ENCODE data around the gene KCMF1.
A peak's percentile ranks its signal among the peaks of the same experiment; 100 is the strongest.
"Not testable (repeated sequence)": the region's sequence is repeated elsewhere in the genome, so short reads cannot be mapped to it uniquely, and the experiment has no call there.

Gene KCMF1

DNA sequence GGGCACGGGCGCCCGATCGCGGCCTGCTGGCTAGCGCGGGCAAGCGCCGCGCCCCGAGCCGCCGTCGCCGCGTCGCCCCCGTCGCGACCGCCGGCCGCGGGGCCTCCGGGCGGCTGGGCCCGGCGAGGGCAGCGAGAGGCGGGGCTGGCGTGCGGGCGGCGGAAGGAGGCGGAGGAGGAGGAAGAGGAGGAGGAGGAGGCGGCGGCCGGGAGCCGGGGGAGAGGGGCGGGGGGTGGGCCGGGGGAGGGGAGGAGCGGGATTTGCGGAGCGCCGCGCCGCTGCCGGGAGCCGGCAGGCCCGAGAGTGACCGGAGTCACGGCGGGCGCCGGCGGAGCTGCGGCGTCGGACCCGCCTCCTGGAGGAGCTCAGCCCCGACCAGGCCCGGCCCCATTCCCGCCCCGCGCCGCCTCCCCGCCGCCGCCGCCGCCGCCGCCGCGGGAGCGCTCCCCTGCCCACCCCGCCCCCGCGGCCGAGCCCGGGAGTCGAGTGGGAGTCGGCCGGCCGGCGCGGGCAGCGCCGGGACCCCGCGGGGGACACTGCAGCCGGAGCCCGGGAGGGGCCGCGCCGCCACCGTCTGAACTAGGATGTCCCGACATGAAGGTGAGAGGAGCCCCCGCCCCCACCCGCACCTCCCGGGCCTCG, at the start of gene KCMF1:
TSS of gene KCMF1 (plus strand) at position 294 of the 642 bp plus-strand sequence. CDS start at position 585, 291 bp downstream.
- DNase-seq (ENCODE audit: low read depth in 2 of 2): peak in 1 of 2 experiments; percentile 36

GRCh38 chr2:84923009-84923408, 48.0 kb upstream of the KCMF1 start:
- no peak for DNase-seq (ENCODE audit: low read depth in 2 of 2)

DNA sequence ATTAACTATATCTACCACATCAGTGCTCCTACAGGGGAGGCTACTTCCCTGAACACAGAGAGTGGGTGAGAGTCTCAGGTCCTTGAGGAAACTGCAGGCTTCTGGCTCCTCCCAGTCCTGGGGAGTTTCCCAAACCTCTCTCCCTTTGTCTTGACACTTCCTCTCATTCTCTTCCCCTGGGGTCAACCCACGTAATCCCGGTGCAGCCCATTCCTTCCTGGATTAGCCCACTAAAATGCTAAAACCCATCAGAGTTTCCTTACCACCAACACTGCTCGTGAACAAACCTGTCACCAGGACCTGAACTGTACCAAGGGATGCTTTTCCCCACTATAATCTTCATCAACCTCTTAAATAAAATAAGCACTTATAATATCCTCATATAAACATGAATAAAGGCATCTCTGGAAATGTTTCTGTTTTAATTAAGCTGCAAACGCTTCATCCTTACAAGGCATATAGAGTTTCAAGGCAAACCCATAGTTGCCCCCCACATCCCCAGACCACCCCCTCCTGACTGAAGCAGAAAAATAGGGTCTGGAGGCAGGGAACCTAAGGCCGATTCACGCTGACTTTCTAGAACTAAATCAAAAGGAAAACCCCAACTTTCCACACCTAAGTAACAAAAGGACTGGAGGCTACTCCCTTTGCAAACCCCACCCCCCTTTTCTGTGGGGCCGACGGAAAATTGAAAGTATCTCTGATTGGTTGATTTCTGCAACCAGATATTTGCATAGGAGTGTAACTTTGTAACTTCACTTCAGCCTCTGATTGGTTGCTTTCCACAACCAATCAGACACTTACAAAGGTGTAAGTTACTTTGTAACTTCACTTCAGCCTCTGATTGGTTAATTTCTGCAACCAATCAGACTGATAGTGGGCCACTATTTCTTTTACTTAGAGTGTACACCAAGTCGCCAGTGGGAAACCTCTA, 46.5 kb upstream of the KCMF1 start:
- no peak for DNase-seq (ENCODE audit: low read depth in 2 of 2)

GRCh38 chr2:84925336-84925723, 45.6 kb upstream of the KCMF1 start:
- DNase-seq (ENCODE audit: low read depth in 2 of 2): no peak

DNA sequence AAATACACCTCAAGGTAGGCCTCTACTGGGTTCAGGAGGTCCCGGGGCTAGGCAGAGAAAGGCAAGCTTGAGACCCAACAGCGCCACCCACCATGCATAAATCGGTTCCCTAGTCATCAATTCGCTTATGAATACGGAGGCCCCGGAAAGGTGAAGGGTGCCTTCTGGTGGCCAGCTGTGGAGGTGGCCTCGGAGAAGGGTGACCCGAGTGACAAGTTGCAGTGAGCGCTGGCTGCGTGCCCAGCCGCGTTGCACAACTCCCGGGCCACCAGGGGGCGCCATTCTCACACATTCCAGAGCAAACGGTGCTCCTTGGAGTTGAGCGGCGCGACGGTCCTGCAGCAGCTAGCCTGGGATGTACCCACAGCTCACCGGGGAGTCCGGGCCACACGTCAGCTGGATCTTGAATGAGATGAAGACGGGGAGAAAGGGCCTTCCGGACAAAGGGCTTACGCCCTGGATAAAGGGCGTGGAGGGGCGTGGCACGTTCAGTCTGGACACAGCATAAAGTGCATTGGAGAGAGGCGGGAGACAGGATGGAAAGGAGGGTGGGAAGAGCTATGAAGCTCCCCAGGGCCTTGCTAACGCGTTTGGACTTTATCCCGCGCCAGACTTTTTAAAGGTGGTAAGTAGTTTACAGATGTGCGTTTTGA, 45.1 kb upstream of the KCMF1 start:
- DNase-seq (ENCODE audit: low read depth in 2 of 2): peak; percentile 73 to 76

DNA sequence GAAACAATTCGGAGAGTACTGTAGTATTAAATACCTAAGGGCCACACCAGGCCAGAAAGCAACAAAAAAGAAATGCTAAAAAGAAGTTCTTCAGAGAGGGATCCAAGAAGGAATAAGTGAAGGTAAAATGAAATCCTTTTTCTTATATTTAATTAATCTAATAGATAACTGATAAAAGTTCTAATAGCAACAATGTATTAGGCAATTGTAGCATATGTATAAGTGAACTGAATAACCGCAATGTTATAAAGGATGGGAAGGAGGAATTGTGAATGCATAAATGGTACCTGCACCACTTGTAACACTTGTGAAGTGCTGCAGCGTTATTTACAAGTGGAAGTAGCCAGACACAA, 43.7 kb upstream of the KCMF1 start:
- no peak for DNase-seq (ENCODE audit: low read depth in 2 of 2)

DNA sequence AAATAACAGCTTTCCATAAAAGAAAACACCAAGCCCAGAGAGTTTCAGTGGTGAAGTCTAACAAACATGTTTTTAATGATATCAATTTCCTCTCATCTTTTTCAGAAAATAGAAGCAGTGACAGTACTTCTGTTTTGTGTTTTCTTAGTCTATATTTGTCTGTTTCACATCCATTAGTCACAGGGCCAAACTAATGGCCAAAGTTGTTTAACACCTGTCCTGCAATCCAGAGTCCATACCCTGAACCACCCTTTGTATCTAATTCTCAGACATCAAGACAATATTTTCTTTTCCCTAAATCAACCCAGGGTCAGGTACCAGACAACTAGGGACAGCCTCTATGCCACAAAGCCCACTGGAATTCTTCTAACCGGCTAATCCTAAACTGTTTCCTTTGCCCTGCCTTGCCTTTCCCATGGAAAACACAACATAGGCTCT, 39.6 kb upstream of the KCMF1 start:
- no peak for DNase-seq (ENCODE audit: low read depth in 2 of 2)

DNA sequence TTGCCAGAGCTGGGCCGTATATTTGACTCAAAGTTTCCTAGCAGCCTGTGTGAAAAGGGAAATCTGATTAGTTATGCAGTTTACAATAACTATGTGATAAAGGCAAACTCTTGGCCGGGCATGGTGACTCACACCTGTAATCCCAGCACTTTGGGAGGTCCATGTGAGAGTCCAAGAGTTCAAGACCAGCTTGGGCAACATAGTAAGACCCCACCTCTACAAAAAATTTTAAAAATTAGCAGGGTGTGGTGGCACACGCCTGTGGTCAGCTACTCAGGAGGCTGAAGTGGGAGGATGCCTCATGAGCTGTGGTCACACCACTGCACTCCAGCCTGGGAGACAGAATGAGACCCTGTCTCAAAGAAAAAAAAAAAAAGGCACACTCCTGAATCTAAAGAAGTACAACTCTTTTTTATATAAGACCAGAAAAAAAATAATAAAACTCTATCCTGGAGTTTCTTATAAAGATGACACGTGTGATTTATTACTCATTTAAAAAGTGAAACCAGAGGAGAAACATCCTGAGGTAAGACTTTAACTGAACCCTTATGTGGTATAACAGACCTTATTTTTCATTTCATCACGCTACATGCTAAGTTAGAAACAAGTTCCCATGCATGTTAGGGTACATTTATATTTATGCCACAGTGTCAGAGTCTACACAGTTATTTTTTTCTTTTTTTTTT, 32.6 kb upstream of the KCMF1 start:
- peak in 1 of 2 experiments; percentile 58 for DNase-seq (ENCODE audit: low read depth in 2 of 2)

DNA sequence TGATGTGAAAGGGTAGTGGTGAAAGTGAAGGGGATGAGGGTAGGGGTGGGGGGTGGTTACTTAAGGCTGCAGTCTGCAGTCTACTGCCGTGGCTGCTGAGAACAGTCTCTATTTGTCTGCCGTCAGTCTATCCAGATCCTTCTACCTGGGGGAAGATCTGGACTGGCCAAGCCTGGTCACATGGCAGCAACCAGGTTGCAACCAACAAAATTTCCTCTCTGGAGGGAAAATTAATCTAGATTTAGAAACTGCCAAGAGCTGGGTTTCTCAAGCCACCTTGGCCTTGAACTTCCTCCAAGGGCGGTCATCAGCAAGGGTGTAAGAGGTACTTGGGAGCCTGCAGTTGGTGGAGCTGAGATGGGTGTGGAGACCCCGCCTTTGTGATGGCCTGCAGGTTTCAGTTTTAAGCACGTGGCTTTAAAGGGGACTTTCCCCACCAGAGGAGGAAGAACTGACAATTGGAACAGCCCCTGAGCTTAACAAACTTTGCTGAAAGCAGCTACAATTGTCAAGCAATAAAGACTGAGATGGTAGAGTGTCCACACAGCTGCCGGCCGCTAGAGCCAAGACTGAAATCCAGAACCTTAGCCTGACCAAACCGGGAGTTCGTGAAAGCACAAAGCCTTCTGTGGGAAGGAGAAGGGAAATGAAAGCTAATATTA, 31.4 kb upstream of the KCMF1 start:
- no peak for DNase-seq (ENCODE audit: low read depth in 2 of 2)

DNA sequence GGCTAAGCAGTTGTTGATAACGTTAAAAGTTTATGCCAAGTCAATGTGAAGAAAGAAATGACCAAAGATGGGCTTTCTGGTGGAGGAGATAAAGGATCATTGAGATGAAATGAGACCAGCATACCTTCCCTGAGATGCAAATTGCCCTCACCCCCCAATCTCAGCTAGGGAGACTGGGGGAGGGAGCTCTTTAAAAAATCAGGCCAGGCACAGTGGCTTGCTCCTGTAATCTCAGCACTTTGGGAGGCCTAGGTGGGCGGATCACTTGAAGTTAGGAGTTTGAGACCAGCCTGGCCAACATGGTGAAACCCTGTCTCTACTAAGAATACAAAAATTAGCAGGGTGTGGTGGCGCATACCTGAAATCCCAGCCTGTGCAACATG, 30.9 kb upstream of the KCMF1 start:
- no peak for DNase-seq (ENCODE audit: low read depth in 2 of 2)

DNA sequence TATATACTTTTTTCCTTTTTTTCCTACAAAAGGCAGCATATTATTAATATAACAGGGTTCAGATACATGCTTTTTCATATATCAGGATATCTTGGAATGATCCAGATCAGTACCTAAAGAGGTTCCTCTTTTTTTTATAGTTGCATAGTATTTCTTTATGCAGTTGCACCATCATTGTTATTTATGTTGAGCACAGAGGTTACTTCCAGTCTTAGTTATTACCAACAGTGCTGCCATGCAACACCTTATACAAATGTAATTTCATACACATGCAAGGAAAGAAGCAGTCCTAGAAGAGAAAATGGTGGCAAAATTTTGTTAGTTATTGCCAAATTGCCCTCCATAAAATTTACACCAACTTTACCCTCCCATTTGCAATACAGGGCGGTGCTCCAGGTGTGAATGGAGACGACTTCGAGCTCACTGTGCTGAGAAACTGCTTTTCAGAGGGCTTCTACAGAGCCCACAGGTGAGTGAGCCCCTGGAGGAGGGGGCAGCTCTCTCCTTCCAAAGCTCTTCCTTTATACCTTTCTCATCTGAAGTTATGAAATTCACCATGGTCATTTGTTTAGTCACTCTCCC, 30.0 kb upstream of the KCMF1 start:
- DNase-seq (ENCODE audit: low read depth in 2 of 2): no peak

GRCh38 chr2:84942166-84942565, 28.8 kb upstream of the KCMF1 start:
- DNase-seq (ENCODE audit: low read depth in 2 of 2): no peak

DNA sequence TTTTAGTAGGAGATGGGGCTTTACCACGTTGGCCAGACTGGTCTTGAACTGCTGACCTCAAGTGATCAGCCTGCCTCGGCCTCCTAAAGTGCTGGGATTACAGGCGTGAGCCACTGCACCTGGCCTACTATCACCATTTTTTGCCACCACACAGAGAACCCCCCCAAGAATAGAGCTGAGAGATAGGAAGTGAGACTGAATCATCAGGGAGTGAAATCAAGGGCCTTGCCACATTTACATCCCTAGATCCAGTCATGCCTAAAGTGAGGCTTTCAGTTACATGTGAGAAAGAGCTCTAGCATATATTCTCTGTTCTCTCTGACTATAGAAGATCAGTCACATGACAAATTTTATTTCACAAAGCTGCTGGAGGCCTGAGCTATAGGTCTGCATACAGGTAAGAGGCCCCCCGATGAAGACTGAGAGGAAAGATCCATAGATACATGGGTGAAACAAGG, 28.0 kb upstream of the KCMF1 start:
- DNase-seq (ENCODE audit: low read depth in 2 of 2): no peak

GRCh38 chr2:84944295-84944909, 26.6 kb upstream of the KCMF1 start:
- DNase-seq (ENCODE audit: low read depth in 2 of 2): no peak

DNA sequence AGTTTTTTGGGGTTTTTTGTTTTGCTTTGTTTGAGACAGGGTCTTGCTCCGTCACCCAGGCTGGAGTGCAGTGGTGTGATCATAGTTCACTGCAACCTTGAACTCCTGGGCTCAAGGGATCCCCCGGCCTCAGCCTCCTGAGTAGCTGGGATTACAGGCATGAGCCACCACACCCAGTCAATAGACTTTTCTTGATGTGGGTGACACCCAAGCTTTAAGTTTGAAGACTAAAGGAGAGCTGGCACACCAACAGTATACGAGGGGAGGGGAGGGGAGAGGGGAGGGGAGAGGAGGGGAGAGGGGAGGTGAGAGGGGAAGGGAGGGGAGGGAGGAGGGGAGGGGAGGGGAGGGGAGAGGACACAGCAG, 25.1 kb upstream of the KCMF1 start:
- DNase-seq (ENCODE audit: low read depth in 2 of 2): not testable (repeated sequence)

DNA sequence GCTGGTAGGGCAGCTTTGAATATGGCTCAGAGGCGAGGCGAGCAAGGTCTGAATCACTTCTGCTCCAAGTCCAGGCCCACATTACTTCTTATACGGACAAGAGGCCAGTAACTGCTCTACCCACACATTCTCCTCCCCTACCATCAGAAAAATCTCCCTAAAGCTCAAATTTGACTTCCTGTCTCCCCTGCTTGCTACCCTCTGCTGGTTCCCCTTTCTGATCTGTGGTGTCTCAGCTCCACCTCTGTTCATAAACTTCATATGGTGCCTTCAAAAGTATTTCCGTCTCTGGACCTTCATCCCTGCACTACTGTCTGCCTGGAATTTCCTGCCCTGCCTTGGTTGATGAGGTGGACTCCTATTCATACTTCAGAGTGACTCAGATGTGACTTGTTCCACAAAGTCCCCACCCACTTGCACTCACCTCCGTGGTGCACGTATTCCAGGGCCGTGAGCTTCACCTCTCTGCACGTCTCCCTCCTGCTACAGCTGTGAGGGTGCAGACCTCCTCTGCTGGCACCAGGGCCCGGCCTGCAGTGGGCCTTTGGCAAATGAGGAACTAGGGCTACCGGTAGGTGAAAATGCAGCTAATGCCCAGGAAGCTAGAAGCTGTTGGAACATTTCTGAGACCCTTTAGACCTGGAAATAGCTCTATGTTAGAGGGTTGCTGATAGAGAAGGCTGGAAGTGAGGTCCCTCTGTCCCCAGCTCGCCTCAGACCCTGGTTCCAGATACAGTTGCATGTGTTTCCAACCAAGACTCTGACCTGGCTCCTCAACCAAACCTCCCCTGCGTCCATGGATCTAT, 24.6 kb upstream of the KCMF1 start:
- no peak for DNase-seq (ENCODE audit: low read depth in 2 of 2)

DNA sequence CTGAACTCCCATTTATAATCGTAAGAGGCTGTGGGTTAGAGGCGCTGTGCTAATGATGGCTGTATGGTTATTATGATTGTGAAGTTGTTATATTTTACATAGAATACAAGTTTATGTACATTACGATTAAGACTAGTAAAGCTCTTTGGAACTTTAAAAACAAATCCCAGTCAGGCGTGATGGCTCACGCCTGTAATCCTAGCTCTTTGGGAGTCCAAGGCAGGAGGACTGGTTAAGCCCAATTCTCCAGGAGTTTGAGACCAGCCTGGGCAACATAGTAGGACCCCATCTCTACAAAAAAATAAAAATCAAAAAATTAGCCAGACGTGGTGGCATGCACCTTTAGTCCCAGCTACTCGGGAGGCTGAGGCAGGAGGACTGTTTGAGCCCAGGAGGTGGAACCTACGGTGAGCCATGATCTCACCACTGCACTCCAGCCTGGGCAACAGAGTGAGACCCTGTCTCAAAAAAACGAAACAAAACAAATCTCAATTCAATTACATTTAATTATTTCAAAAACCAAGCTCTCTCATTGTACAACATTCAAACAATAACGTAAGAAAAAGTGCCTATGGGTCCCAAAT, 23.9 kb upstream of the KCMF1 start:
- no peak for DNase-seq (ENCODE audit: low read depth in 2 of 2)

- DNase-seq (ENCODE audit: low read depth in 2 of 2): no peak
These were observed 17.4 kb upstream of the KCMF1 start for GRCh38 chr2:84953535-84953934.

- DNase-seq (ENCODE audit: low read depth in 2 of 2): no peak
These were observed 16.6 kb upstream of the KCMF1 start for GRCh38 chr2:84954329-84954728.

All from fibroblast of skin of left quadriceps (primary cell).